Measurements from ENCODE around the gene REPIN1. TPM values are rescaled to one million over a fixed set of nuclear protein-coding genes. Genes with fewer than 3 reads are reported as not detected.

The REPIN1 gene
- total and polyA plus RNA-seq, 9 of the 15 experiments (the other 6 are each of a cell fraction or from before 2014, with no cell fraction given) = 8.1 to 283 (median 94.3) TPM

DNA sequence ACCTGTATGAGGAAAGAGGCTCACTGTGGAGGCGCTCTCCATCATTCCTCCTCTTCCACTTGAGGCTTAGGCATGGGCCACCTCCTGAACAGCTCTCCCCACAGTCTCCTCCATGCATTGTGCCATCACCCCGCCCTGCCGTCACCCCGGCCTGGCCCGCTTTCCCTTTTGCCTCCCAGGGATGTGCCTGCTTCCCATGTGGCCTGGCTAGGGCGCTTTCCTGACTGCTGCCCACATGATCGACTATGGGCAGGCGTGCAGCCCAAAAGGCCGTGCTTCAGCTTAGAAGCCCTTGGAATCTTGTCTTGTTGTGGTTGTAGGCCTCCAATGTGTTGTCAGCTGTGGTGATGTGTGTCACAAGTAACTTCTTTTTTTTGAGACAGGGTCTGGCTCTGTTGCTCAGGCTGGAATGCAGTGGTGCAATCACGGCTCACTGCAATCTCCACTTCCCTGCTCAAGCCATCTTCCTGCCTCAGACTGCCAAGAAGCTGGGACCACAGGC is 43.5 kb upstream of the REPIN1 start (continued):
- TF ChIP-seq ZNF384 (IDR thresholded peaks at IDR 0.05; ENCODE audit: low read depth, low read length) (no peak), L3MBTL2 (IDR thresholded peaks at IDR 0.05) (no peak), ZNF518B (CRISPR knock-in tag; IDR thresholded peaks at IDR 0.05) (no peak), CBX2 (IDR thresholded peaks at IDR 0.05; ENCODE audit: insufficient read depth, low read length, poor library complexity, severe bottlenecking) (no peak), DMBX1 (CRISPR knock-in tag; IDR thresholded peaks at IDR 0.05; ENCODE audit: borderline replicate concordance) (no peak), TCF3 (CRISPR knock-in tag; IDR thresholded peaks at IDR 0.05) (no peak), TEAD1 (CRISPR knock-in tag; IDR thresholded peaks at IDR 0.05) (peak in 1 of 2 experiments; percentile 14; a peak in 1 of 4 replicates), ZNF41 (CRISPR knock-in tag; conservative IDR thresholded peaks at IDR 0.05) (no peak), PTTG1 (tag; IDR thresholded peaks at IDR 0.05; ENCODE audit: low read depth) (no peak), ARID2 (IDR thresholded peaks at IDR 0.05) (no peak), NFXL1 (CRISPR knock-in tag; IDR thresholded peaks at IDR 0.05) (no peak), ARID3A (IDR thresholded peaks at IDR 0.05; ENCODE audit: borderline replicate concordance, low read depth, low read length) (no peak)
- TF ChIP-seq, protein P1, sequence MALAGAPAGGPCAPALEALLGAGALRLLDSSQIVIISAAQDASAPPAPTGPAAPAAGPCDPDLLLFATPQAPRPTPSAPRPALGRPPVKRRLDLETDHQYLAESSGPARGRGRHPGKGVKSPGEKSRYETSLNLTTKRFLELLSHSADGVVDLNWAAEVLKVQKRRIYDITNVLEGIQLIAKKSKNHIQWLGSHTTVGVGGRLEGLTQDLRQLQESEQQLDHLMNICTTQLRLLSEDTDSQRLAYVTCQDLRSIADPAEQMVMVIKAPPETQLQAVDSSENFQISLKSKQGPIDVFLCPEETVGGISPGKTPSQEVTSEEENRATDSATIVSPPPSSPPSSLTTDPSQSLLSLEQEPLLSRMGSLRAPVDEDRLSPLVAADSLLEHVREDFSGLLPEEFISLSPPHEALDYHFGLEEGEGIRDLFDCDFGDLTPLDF (CRISPR knock-in tag; IDR thresholded peaks at IDR 0.05) = 0 out of 2 replicates have a peak, but pooled peaks have one; percentile 26
- TF ChIP-seq, protein P2, sequence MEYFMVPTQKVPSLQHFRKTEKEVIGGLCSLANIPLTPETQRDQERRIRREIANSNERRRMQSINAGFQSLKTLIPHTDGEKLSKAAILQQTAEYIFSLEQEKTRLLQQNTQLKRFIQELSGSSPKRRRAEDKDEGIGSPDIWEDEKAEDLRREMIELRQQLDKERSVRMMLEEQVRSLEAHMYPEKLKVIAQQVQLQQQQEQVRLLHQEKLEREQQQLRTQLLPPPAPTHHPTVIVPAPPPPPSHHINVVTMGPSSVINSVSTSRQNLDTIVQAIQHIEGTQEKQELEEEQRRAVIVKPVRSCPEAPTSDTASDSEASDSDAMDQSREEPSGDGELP (CRISPR knock-in tag; IDR thresholded peaks at IDR 0.05; ENCODE audit: borderline replicate concordance) = no peak
- TF ChIP-seq, protein P3, sequence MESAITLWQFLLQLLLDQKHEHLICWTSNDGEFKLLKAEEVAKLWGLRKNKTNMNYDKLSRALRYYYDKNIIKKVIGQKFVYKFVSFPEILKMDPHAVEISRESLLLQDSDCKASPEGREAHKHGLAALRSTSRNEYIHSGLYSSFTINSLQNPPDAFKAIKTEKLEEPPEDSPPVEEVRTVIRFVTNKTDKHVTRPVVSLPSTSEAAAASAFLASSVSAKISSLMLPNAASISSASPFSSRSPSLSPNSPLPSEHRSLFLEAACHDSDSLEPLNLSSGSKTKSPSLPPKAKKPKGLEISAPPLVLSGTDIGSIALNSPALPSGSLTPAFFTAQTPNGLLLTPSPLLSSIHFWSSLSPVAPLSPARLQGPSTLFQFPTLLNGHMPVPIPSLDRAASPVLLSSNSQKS (CRISPR knock-in tag; IDR thresholded peaks at IDR 0.05) = no peak

Data from K562 (cell line).